ENCODE measurements around the gene POGLUT2.

GRCh38 chr13:102816708-102817107 lies 17.9 kb upstream of the POGLUT2 start:
- TF ChIP-seq, protein P1, sequence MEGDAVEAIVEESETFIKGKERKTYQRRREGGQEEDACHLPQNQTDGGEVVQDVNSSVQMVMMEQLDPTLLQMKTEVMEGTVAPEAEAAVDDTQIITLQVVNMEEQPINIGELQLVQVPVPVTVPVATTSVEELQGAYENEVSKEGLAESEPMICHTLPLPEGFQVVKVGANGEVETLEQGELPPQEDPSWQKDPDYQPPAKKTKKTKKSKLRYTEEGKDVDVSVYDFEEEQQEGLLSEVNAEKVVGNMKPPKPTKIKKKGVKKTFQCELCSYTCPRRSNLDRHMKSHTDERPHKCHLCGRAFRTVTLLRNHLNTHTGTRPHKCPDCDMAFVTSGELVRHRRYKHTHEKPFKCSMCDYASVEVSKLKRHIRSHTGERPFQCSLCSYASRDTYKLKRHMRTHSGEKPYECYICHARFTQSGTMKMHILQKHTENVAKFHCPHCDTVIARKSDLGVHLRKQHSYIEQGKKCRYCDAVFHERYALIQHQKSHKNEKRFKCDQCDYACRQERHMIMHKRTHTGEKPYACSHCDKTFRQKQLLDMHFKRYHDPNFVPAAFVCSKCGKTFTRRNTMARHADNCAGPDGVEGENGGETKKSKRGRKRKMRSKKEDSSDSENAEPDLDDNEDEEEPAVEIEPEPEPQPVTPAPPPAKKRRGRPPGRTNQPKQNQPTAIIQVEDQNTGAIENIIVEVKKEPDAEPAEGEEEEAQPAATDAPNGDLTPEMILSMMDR (IDR thresholded peaks at IDR 0.05): no peak
- TF ChIP-seq POLR2A (IDR thresholded peaks at IDR 0.05): no peak
